ENCODE results near the gene PHLDA3. TPM values are rescaled to one million over a fixed set of nuclear protein-coding genes. Genes with fewer than 3 reads are reported as not detected.

PHLDA3 gene
- polyA plus RNA-seq (2011; rRNA removed) (34.3 and 40.5 TPM in 2 replicates), polyA plus RNA-seq (2017; fragmentation: RNase III; extraction: RNeasy Plus Mini Kit Qiagen cat#74134 plus additional on column Dnase treatment) (83.1 to 91.1 TPM (median 83.5 TPM) in 3 replicates), polyA minus RNA-seq (2011; rRNA and poly(A)+ RNA removed) (16.0 and 28.4 TPM in 2 replicates)
- 67.2 and 102 TPM in 2 replicates for polyA plus RNA-seq (2012; cell fraction: cytosol; rRNA removed)
- 67.2 and 93.4 TPM in 2 replicates for polyA plus RNA-seq (2012; cell fraction: nucleus; rRNA removed)

DNA sequence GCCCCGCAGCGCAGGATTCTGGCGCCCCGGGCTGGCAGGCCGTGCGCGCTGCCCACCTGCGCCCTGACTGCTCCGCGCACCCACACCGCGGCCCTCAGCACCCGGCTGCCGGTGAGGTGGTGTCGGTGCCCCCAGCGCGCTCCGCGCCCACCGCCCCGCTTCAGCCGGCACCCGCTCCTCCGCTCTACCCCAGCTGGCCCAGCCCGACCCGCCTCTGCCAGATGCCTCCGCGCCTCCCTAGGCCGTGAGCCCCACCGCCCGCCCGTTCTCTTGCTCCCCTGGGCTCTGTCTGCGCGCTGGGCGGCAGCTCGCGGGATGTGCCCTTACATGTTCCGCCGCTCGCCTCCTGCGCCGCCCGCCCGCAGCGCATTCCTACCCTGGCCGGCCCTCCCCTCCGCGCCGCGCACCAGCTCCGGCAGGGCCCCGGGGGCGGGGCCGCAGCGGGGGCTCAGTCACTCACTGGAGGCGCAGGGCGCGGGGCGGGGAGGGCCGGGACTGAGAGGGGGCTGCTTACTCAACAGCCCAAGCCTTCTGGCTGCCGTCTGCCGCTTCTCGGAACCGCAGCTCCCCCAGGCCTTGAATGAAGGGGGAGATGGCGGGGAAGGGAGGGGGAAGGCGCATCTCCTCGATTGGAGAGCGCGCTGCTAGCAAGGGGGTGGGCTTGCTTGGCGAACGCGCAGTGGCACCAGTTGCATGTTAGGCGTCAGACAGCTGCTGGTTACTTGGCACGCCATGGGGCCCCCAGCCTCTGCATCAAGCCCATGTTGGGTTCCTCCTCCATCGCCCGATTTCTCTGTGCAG, at the start of gene PHLDA3:
TSS of gene PHLDA3 (minus strand) at position 345 of the 801 bp plus-strand sequence. CDS start 402 bp downstream, outside the sequence.
- Histone ChIP-seq H3K9me3 (no peaks in the 10 kb centered on the region), H3K4me2 (peak within 1 kb of the TSS; percentile 89), H3K4me3 (peak within 1 kb of the TSS; percentile 80), H3K27ac (peak within 1 kb of the TSS; percentile 93 to 99), H3K4me1 (peaks cover 49% of the 10 kb centered on the region)
- DNase-seq (ENCODE audit: low read depth in 1 of 2, low spot score in 1 of 2) (peak; percentile 77 to 78), ATAC-seq (peak; percentile 81 to 87), FAIRE-seq (no peak)
- ChIA-PET POLR2A (interaction anchor here (0.6 to 3.1 kb wide), 15 partner anchors 8 to 72 kb away, joined by 3 to 28 read pairs (median 4); partner anchors contain the start of gene CSRP1), CTCF (interaction anchor here (1.3 to 15.2 kb wide), 12 partner anchors 8 to 62 kb away, joined by 3 to 234 read pairs (median 8); no protein-coding TSS in a partner anchor)
- 14% methylated on average over 9 of the region's 76 CpGs for WGBS (ENCODE audit: missing lambda C conversion rate)
- no peak for TF ChIP-seq GATA3 (IDR thresholded peaks at IDR 0.05; ENCODE audit: borderline replicate concordance)
- TF ChIP-seq EHMT2 (IDR thresholded peaks at IDR 0.05; ENCODE audit: low read depth) = no peak
- 0 out of 2 replicates have a peak, but pooled peaks have one; percentile 6 for TF ChIP-seq E2F6 (IDR thresholded peaks at IDR 0.05; ENCODE audit: borderline replicate concordance, low read depth)
- TF ChIP-seq POLR2AphosphoS2 (conservative IDR thresholded peaks at IDR 0.05; ENCODE audit: low read length) = no peak
- 0 out of 2 replicates have a peak, but pooled peaks have one; percentile 42 for TF ChIP-seq MAX (IDR thresholded peaks at IDR 0.05)
- no peak for TF ChIP-seq MAZ (IDR thresholded peaks at IDR 0.05; ENCODE audit: borderline replicate concordance, low read depth, low read length)
- TF ChIP-seq RARB (CRISPR knock-in tag; IDR thresholded peaks at IDR 0.05) = no peak
- TF ChIP-seq ELK1 (IDR thresholded peaks at IDR 0.05; ENCODE audit: low read depth, low read length) = no peak
- no peak for TF ChIP-seq FOSL2 (IDR thresholded peaks at IDR 0.05)
- TF ChIP-seq FOSL2 (CRISPR knock-in tag; IDR thresholded peaks at IDR 0.05) = 0 out of 2 replicates have a peak, but pooled peaks have one; percentile 4
- TF ChIP-seq CEBPB (IDR thresholded peaks at IDR 0.05) = peak in 1 of 2 experiments; percentile 26; a peak in 1 of 4 replicates
- TF ChIP-seq TFCP2L1 (CRISPR knock-in tag; IDR thresholded peaks at IDR 0.05) = no peak
- TF ChIP-seq FOXS1 (CRISPR knock-in tag; IDR thresholded peaks at IDR 0.05) = no peak
- TF ChIP-seq, protein P1, sequence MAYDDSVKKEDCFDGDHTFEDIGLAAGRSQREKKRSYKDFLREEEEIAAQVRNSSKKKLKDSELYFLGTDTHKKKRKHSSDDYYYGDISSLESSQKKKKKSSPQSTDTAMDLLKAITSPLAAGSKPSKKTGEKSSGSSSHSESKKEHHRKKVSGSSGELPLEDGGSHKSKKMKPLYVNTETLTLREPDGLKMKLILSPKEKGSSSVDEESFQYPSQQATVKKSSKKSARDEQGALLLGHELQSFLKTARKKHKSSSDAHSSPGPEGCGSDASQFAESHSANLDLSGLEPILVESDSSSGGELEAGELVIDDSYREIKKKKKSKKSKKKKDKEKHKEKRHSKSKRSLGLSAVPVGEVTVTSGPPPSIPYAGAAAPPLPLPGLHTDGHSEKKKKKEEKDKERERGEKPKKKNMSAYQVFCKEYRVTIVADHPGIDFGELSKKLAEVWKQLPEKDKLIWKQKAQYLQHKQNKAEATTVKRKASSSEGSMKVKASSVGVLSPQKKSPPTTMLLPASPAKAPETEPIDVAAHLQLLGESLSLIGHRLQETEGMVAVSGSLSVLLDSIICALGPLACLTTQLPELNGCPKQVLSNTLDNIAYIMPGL (CRISPR knock-in tag; IDR thresholded peaks at IDR 0.05; ENCODE audit: borderline replicate concordance) = no peak
- no peak for TF ChIP-seq EP300 (IDR thresholded peaks at IDR 0.05)
- TF ChIP-seq ZNF302 (CRISPR knock-in tag; IDR thresholded peaks at IDR 0.05) = no peak
- TF ChIP-seq, protein P2, sequence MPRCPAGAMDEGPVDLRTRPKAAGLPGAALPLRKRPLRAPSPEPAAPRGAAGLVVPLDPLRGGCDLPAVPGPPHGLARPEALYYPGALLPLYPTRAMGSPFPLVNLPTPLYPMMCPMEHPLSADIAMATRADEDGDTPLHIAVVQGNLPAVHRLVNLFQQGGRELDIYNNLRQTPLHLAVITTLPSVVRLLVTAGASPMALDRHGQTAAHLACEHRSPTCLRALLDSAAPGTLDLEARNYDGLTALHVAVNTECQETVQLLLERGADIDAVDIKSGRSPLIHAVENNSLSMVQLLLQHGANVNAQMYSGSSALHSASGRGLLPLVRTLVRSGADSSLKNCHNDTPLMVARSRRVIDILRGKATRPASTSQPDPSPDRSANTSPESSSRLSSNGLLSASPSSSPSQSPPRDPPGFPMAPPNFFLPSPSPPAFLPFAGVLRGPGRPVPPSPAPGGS (IDR thresholded peaks at IDR 0.05) = peak; percentile 75; the same call in 2 of the 3 replicates
- TF ChIP-seq, protein P3, sequence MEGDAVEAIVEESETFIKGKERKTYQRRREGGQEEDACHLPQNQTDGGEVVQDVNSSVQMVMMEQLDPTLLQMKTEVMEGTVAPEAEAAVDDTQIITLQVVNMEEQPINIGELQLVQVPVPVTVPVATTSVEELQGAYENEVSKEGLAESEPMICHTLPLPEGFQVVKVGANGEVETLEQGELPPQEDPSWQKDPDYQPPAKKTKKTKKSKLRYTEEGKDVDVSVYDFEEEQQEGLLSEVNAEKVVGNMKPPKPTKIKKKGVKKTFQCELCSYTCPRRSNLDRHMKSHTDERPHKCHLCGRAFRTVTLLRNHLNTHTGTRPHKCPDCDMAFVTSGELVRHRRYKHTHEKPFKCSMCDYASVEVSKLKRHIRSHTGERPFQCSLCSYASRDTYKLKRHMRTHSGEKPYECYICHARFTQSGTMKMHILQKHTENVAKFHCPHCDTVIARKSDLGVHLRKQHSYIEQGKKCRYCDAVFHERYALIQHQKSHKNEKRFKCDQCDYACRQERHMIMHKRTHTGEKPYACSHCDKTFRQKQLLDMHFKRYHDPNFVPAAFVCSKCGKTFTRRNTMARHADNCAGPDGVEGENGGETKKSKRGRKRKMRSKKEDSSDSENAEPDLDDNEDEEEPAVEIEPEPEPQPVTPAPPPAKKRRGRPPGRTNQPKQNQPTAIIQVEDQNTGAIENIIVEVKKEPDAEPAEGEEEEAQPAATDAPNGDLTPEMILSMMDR (IDR thresholded peaks at IDR 0.05) = peak; percentile 8; the same call in 1 of the 3 replicates
- TF ChIP-seq, protein P4, sequence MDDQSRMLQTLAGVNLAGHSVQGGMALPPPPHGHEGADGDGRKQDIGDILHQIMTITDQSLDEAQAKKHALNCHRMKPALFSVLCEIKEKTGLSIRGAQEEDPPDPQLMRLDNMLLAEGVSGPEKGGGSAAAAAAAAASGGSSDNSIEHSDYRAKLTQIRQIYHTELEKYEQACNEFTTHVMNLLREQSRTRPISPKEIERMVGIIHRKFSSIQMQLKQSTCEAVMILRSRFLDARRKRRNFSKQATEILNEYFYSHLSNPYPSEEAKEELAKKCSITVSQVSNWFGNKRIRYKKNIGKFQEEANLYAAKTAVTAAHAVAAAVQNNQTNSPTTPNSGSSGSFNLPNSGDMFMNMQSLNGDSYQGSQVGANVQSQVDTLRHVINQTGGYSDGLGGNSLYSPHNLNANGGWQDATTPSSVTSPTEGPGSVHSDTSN (IDR thresholded peaks at IDR 0.05) = no peak
- 0 out of 3 replicates have a peak, but pooled peaks have one; percentile 3 for TF ChIP-seq SMC3 (IDR thresholded peaks at IDR 0.05)
- peak; percentile 34 to 90; a peak in 3 of 5 replicates for TF ChIP-seq JUN (IDR thresholded peaks at IDR 0.05)
- no peak for TF ChIP-seq USF2 (IDR thresholded peaks at IDR 0.05)
- no peak for TF ChIP-seq FOSB (CRISPR knock-in tag; IDR thresholded peaks at IDR 0.05)
- no peak for TF ChIP-seq MAFK (IDR thresholded peaks at IDR 0.05; ENCODE audit: partially characterized antibody)
- TF ChIP-seq RFX5 (IDR thresholded peaks at IDR 0.05) = no peak
- TF ChIP-seq POLR2A (IDR thresholded peaks at IDR 0.05; ENCODE audit: low read length) = peak; percentile 85
- no peak for TF ChIP-seq CBX2 (IDR thresholded peaks at IDR 0.05; ENCODE audit: borderline replicate concordance, low read depth)
- TF ChIP-seq SREBF2 (IDR thresholded peaks at IDR 0.05) = no peak
- no peak for TF ChIP-seq ESRRA (IDR thresholded peaks at IDR 0.05; ENCODE audit: borderline replicate concordance, low read length)
- TF ChIP-seq NPAS2 (CRISPR knock-in tag; IDR thresholded peaks at IDR 0.05; ENCODE audit: borderline replicate concordance) = no peak

Data from A549 (cell line).